ENCODE data around the gene MLYCD.

DNA sequence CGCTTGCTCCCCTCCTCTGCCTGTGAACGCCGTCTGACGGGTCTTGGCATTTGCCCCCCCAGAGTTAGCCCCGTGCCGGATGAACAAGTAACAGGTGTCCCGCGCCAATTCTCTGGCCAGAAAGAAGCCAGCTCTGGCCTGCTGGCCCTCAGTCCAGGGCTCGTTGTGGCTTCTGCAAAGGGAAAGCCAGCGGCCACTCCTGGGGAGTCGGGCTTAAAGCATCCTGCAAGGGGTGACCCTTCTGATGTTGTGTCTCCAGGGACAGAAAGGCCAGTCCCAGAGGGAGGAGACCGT lies 35.7 kb downstream of the MLYCD start:
- TF ChIP-seq POLR2A (IDR thresholded peaks at IDR 0.05) (no peak), CTCF (IDR thresholded peaks at IDR 0.05) (no peak)

All from uterus (tissue), 2 donors.